ENCODE measurements around the gene B3GALT5.

The B3GALT5 gene

GRCh38 chr21:39663066-39663465, 50.3 kb downstream of the B3GALT5 start:
- FAIRE-seq: no peak
- DNase-seq (ENCODE audit: extremely low spot score, insufficient read length, low read depth): no peak

- FAIRE-seq (no peak), DNase-seq (ENCODE audit: extremely low spot score, insufficient read length, low read depth) (no peak)
Observed at GRCh38 chr21:39663742-39664492, 51.2 kb downstream of the B3GALT5 start.

- no peak for FAIRE-seq
- no peak for DNase-seq (ENCODE audit: extremely low spot score, insufficient read length, low read depth)
Observed at GRCh38 chr21:39664586-39664985, 51.8 kb downstream of the B3GALT5 start.

GRCh38 chr21:39666026-39666425, 53.3 kb downstream of the B3GALT5 start:
- FAIRE-seq (no peak), DNase-seq (ENCODE audit: extremely low spot score, insufficient read length, low read depth) (no peak)

GRCh38 chr21:39666681-39667315, 54.1 kb downstream of the B3GALT5 start:
- DNase-seq (ENCODE audit: extremely low spot score, insufficient read length, low read depth): no peak
- FAIRE-seq: no peak

GRCh38 chr21:39667353-39667891, 54.7 kb downstream of the B3GALT5 start:
- FAIRE-seq: no peak
- DNase-seq (ENCODE audit: extremely low spot score, insufficient read length, low read depth): no peak

GRCh38 chr21:39668369-39668768, 55.6 kb downstream of the B3GALT5 start:
- FAIRE-seq: no peak

GRCh38 chr21:39669485-39669884, 56.7 kb downstream of the B3GALT5 start:
- DNase-seq (ENCODE audit: extremely low spot score, insufficient read length, low read depth): no peak
- FAIRE-seq: no peak

More at GRCh38 chr21:39668369-39668768, 55.6 kb downstream of the B3GALT5 start:
- no peak for DNase-seq (ENCODE audit: extremely low spot score, insufficient read length, low read depth)

GRCh38 chr21:39669976-39670661, 57.4 kb downstream of the B3GALT5 start:
- FAIRE-seq: no peak
- DNase-seq (ENCODE audit: extremely low spot score, insufficient read length, low read depth): no peak

- no peak for DNase-seq (ENCODE audit: extremely low spot score, insufficient read length, low read depth)
- FAIRE-seq: no peak
Observed at GRCh38 chr21:39670701-39671100, 58.0 kb downstream of the B3GALT5 start.

GRCh38 chr21:39671986-39672385, 59.2 kb downstream of the B3GALT5 start:
- FAIRE-seq (no peak), DNase-seq (ENCODE audit: extremely low spot score, insufficient read length, low read depth) (no peak)

- DNase-seq (ENCODE audit: extremely low spot score, insufficient read length, low read depth) (no peak), FAIRE-seq (no peak)
Observed at GRCh38 chr21:39673163-39673562, 60.4 kb downstream of the B3GALT5 start.

- FAIRE-seq: no peak
- DNase-seq (ENCODE audit: extremely low spot score, insufficient read length, low read depth): no peak
Observed at GRCh38 chr21:39673736-39674135, 61.0 kb downstream of the B3GALT5 start.

- no peak for FAIRE-seq
- DNase-seq (ENCODE audit: extremely low spot score, insufficient read length, low read depth): no peak
Observed at GRCh38 chr21:39674801-39675200, 62.1 kb downstream of the B3GALT5 start.

GRCh38 chr21:39675590-39675989, 62.9 kb downstream of the B3GALT5 start:
- FAIRE-seq: no peak
- DNase-seq (ENCODE audit: extremely low spot score, insufficient read length, low read depth): no peak

GRCh38 chr21:39675993-39676661, 63.4 kb downstream of the B3GALT5 start:
- FAIRE-seq (no peak), DNase-seq (ENCODE audit: extremely low spot score, insufficient read length, low read depth) (no peak)

GRCh38 chr21:39680216-39680615, 67.5 kb downstream of the B3GALT5 start:
- FAIRE-seq (no peak), DNase-seq (ENCODE audit: extremely low spot score, insufficient read length, low read depth) (no peak)

GRCh38 chr21:39681257-39681656, 68.5 kb downstream of the B3GALT5 start:
- DNase-seq (ENCODE audit: extremely low spot score, insufficient read length, low read depth): no peak
- no peak for FAIRE-seq

GRCh38 chr21:39681845-39682244, 69.1 kb downstream of the B3GALT5 start:
- DNase-seq (ENCODE audit: extremely low spot score, insufficient read length, low read depth) (no peak), FAIRE-seq (no peak)

- DNase-seq (ENCODE audit: extremely low spot score, insufficient read length, low read depth) (no peak), FAIRE-seq (no peak)
Observed at GRCh38 chr21:39685236-39685635, 72.5 kb downstream of the B3GALT5 start.

All from GM18507 (cell line).